Measurements from ENCODE around the gene SCFD2.

DNA sequence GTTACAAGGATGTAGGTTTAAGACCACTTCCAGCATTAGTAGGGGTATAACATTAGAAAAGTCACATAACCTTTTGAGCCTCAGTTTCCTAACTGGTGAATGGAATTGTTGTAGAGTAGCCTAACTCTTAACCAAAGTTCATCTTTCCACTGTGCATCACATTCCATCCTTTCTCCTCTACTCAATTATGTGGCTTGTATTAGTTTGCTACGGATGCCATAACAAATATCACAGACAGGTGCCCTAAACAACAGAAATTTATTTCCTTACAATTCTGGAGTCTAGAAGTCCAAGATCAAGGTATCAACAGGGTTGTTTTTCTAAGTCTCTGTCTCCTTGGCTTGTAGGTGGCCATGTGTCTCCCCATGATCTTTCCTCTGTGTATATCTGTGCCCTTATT lies 271.8 kb downstream of the SCFD2 start:
- TF ChIP-seq CHD2 (IDR thresholded peaks at IDR 0.05; ENCODE audit: borderline replicate concordance, low read depth, low read length) (no peak), CTCF (IDR thresholded peaks at IDR 0.05 in 2 of 3, conservative IDR thresholded peaks at IDR 0.05 in 1 of 3; ENCODE audit: control insufficient read depth in 2 of 3, extremely low read depth in 1 of 3, insufficient read depth in 1 of 3, low read depth in 3 of 3, low read length in 3 of 3) (no peak), ELK1 (IDR thresholded peaks at IDR 0.05; ENCODE audit: low read depth, low read length) (no peak), TBL1XR1 (IDR thresholded peaks at IDR 0.05; ENCODE audit: low read depth, low read length) (no peak), SMC3 (IDR thresholded peaks at IDR 0.05; ENCODE audit: borderline replicate concordance, low read length) (no peak), BACH1 (IDR thresholded peaks at IDR 0.05; ENCODE audit: borderline replicate concordance) (no peak), POLR2A (IDR thresholded peaks at IDR 0.05; ENCODE audit: low read depth, low read length) (no peak), MAX (IDR thresholded peaks at IDR 0.05; ENCODE audit: low read depth, low read length) (no peak)
